Adipose tissue (tissue), 3 donors: ENCODE results near the gene ILDR2. TPM values are rescaled to one million over a fixed set of nuclear protein-coding genes. Genes with fewer than 3 reads are reported as not detected.

Experiments used
- H3K27ac ChIP-seq: one replicate; pipeline ENCODE4 v1.5.1; 2013; ENCODE audit warnings: low read depth, low read length
- WGBS, 3 donors: extraction: QIAGEN DNeasy Blood & Tissue Kit; methylation state at CpG; one replicate each; pipeline ENCODE4 v1.1.7; 2013; 5-methylcytosine and 5-hydroxymethylcytosine counted together
- polyA plus RNA-seq, 3 donors: library from polyadenylated mRNA; stranded (reverse); fragments of 200-250 nt; gene quantifications; one replicate each; pipeline ENCODE4 v1.2.3, GENCODE V29; 2013
- donor health status: healthy with polysubstance abuse.
- donor health status: Bipolar disorder and iron deficiency.
- donor health status: healthy.

ILDR2 gene
- polyA plus RNA-seq, 3 donors: 0.09 to 0.11 (median 0.10) TPM

DNA sequence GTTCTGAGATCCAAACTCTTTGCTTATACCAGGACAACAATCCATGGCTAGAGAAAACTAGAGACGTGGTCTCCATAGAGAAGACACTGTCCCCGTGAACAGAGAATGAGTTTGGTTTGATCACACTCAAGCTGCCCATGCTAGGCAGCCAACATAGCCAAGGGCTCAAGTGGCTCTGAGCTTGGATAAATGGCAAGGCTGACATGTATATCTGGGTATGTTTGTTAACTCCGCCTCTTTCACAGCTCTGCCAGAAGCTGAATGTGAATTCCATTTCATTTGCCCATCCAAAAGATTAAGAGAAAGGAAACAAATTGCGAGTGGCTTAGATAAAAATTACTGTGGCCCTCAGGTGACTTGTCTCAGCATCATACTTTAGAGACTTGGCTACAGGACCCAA lies 38.0 kb downstream of the ILDR2 start:
- WGBS, 3 donors: 64 to 93% (median 90%) methylated on average over 4 of the region's 4 CpGs
- H3K27ac ChIP-seq: no peak overlapping the region

DNA sequence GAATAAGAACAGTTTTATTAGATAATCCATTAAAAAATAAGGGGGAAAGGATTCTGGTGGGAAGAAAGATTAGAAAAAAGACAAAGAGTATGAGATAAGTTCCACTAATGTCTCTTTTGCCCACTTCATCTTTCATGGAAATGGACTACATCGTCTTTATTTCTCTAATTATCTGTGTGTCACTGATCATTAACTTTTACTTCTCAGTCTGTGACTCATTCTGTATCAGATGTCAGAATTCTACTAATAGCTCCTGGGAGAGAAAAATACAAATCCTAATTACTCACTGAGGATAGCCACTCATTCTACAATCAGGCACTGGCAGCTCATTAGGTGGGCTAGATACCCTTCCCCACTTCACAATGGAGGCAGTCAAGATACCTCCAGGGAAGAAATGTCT lies 41.7 kb downstream of the ILDR2 start:
- H3K27ac ChIP-seq: no peak overlapping the region
- WGBS, 3 donors: 49 to 83% (median 78%) methylated on average over 1 of the region's 1 CpG

DNA sequence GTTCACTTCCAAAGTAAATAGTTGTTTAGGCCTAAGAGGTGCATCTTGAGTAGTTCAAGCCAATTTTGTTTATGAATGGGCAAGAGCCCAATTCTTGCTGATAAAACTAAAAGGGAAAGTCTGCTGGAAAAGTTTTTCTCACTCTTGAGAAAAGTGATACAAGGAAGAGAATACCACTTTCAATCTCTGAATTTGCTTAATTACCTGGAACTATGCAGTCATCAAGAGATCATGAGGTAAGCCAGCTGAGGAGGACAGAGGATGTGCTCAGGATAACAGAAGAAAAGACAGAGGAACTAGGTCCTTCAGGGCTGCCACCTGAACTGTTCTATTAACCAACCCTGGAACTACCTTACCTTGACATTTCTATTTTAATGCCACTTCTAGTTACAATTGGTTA lies 42.2 kb downstream of the ILDR2 start:
- no peak overlapping the region for H3K27ac ChIP-seq

DNA sequence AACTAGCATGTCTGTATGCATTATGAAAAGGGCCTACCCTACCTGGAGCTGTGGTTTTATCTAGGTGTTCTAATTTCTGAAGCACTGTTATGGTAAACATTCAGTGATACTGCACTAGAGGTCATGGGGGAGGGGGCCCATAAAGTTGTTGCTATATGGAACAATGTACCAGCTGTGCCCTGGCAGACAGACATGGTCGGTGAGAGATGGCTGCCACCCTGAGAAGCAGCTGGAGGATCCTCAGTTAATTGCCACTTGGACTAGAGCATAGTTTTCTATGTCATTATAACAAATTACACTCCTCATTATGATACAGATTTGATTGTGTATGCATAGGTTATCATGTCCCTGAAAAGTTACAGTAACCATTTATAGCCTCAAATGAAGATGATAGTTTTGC lies 45.4 kb downstream of the ILDR2 start:
- WGBS, 3 donors: 81 to 91% (median 83%) methylated on average over 1 of the region's 1 CpG
- no peak overlapping the region for H3K27ac ChIP-seq

DNA sequence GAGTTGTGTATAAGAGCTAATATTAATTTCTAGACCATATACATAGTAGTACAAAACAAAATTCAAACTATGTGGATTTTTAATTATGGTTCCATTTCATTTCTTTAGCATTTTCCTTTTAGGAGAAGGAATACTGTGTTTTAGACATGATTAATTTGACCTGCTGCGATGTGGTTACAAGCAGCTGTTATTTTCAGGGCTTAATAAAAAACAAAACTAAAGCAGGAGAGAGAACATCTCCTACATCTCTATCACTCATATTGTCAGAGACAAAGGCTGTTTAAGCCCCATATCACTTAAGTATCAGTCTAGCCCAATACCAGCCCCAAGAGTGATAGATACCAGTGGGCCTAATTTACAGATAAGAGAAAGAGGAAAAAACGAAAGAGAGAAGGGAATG lies 47.6 kb downstream of the ILDR2 start:
- 66 to 91% (median 85%) methylated on average over 2 of the region's 2 CpGs for WGBS, 3 donors
- no peak overlapping the region for H3K27ac ChIP-seq

DNA sequence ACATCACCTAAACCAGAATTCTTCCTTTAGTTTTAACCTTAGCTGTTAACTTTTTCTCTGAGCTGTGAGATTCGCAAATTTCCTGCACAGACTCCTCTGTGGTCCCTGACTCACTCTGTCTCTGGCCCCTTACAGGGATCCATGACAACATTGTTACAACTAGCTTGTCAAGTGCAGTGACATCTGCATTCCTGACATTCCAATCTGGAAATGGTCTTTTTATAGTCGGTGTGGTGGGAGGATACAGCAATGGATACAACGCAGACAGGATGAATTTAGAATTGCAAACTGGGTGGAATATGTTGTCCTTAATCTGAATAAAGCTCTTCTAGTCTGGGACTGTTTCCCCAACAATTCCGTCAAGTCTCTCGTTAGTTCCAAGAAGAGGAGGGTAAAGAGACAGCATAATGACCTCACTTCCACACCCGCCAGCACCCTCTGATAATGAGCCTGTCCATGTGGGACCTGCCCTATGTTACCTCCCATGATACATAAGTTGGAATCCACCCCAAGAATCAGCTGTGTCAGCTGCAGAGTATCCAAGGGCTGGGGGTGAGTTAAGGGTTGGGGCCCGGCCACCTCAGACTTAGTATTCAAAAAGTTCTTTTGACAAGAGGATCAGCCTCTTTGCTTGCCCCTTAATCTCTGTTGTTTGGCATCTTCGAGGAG lies 49.4 kb downstream of the ILDR2 start:
- 64 to 71% (median 71%) methylated on average over 8 of the region's 8 CpGs for WGBS, 3 donors
- no peak overlapping the region for H3K27ac ChIP-seq

DNA sequence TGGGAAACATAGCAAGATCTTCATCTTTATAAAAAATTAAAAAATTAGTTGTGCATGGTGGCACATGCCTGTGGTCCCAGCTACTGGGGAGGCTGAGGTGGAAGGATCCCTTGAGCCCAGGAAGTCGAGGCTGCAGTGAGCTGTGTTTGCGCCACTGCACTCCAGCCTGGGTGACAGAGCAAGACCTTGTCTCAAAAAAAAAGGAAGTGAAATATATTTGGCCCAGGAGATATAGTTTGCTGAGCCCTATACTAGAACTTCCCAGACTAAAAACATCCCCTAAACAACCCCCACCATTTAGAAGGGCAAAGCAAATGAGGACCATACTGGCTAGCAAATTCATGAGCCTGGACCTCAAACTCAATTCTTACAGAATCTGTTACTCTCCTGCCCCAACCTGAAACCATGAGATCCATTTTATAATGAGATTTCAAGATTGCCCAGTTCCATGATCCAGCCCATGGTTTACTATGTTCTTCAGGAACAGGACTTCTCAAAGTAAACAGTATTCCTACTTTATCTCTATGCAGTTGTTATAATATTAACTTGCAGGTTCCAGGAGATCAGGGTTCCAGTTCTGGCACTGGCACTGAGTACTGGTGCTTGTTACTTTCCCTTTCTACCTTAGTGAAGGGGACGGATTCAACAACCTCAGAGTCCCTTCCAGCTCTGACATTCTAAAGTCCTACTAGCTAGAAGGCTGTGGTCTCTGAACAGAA lies 50.4 kb downstream of the ILDR2 start:
- WGBS, 3 donors: 65 to 88% (median 76%) methylated on average over 3 of the region's 3 CpGs
- H3K27ac ChIP-seq: no peak overlapping the region

DNA sequence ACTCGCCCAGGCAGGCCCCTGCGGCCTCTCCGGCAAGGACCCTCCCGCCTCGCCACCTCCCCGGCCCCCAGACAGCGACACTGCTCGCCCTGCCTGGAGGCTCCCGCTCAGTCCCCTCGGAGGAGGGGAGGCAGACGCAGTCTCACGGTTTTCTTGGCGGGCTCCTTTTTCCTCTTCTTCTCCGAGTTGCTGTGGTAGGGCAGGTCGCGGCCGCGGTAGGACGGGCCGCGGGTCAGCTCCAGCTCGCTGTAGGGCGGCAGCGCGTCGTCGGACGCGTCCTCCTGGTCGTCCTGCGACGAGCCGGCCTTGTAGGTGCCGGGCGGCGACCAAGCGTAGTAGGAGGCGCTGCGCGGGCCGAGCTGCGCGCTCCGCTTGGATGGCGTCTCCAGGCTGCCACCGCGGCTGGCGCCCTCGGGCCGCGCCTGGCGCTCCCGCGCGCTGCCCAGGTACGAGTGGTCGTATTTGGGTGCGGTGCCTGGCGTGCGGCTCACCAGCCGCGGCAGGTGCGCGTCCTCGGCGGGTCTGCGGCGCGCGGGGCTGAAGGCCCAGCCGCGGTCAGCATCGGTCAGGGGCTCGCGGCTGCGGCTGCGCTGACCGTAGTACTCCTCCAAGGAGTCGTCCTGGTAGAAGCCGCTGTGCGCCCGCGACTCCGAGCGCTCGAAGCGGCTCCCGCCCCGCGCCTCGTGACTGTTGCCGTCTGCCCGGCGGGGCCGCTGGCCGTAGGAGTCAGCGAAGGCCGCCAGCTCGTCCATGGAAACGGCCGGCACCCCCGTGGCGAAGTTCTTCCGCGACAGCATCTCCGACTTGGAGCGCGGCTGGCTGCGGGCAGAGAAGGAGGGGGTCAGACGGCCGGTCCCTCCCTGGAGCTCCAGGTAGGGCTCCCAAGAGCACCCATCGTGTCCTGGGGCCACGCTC lies 54.5 kb downstream of the ILDR2 start:
- H3K27ac ChIP-seq: no peak overlapping the region
- 4 to 9% (median 6%) methylated on average over 106 to 113 of the region's 113 CpGs for WGBS, 3 donors

DNA sequence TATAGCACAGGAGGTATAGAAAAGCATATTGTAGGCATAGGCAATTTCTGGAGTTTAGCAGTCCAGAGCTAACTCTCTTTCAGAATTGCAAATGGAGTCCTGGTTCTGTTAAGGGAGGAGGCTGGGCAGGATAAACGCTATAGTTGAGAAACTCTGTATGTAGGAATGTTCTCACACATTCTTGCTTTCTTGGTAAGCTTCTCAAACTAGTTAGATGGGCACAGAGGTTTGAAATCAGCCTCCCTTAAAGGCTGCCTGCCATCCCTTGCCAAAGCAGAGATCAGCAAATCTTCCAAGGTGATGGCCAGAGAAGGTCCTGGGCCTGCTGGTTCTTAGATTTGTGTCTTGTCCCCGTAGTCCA lies 56.4 kb downstream of the ILDR2 start:
- WGBS, 3 donors: 74 to 96% (median 95%) methylated on average over 2 of the region's 2 CpGs
- H3K27ac ChIP-seq: no peak overlapping the region

DNA sequence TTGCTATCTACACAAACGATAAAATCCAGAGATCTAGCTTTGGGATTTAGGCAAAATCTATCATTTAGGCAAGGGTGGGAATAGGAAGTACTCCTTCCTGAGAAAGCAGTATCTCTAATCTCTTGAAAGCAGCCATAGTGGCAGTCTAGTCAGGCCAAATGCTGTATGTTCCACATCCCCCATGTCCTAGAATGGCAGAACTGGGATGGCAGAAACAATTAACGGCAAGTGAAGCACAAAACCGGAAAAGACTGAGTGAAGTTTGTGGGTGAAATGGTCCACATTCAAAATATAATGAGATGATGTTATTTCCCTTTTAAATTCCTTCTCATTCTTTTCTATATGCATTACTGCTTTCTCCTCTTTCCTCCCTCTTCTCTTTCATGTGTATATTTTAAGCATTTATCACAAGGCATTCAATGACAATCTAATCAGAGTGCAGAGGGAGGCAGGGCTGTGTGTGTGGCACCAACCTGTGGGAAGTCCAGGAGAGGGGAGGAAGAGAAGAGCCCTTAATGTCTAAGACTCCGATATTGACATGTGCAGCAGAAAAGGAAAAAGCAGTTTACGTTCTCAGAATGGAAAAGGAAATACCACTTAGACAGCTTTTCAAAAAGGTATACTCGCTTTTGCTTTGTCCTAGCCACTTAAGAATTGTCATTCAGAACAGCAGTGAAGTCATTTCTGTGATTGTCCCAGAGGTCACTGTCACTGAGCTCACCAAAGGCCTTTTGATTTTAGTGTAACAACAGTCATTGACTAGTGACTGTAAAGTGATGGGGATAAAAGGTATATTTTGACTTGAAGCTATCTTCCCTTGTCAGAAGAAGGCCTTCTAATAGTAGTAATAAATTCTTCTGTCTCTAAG lies 57.0 kb downstream of the ILDR2 start:
- WGBS, 3 donors: 84 to 85% (median 84%) methylated on average over 6 of the region's 6 CpGs

DNA sequence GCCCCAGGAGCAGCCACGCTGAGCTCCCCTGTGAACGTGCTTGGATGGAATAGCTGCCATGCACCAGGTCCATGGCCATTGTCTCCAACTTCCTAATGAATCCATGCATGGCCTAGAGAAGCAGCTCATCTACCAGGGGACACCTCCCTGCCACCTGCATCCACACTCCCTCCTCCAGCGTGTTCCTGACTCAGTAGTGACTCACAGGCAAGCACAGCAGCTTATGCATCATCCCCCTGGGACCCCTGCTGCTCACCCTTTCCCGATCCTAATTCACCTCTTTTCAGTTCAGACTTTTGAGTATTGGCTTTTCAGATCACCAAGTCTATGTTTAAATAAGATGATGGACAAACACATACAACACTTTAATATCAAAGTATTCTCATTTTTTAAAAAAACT lies 59.4 kb downstream of the ILDR2 start:
- no peak overlapping the region for H3K27ac ChIP-seq
- WGBS, 3 donors: 84 to 89% (median 86%) methylated on average over 4 of the region's 4 CpGs

More for the DNA sequence above, 57.0 kb downstream of the ILDR2 start:
- no peak overlapping the region for H3K27ac ChIP-seq

DNA sequence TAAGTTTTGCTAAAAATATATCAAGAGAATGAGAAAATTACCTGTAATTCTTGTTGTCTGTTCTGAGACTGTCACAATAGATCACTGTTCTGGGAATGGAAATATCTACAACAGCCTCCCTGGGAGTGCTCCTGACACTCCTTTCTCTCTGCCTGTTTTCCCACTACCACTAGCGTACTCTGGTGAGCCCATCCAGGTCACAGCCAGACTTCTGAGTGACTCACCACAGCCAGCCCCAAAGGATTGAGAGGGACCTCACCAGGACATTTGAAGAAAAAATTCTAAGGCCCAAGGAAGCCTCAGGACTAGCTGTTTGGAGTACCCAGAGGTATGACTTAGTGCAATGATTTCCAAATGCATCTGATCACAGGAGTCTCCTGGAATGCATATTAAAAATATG lies 60.3 kb downstream of the ILDR2 start:
- H3K27ac ChIP-seq: no peak overlapping the region
- WGBS, 3 donors: 79 to 100% (median 92%) methylated on average over 1 of the region's 1 CpG

DNA sequence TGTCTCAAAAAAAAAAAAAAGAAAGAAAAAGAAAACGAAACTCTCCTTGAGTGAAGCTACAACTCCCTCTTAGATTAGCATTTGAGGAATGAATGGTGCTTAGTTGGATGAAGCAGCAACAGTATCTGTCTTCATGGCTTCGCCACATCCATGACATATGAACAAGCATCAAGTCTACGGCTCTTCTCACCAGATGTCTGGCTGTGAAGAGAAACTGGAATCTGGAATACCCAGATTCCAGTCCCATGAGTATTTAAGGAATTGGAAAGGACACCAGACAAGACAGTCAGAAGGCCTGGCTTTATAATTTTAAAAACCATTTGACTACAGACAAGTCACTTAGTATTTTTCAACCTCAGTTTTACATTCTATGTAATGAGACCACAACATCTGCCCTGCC lies 61.2 kb downstream of the ILDR2 start:
- H3K27ac ChIP-seq: no peak overlapping the region
- WGBS, 3 donors: 77 to 85% (median 80%) methylated on average over 3 of the region's 3 CpGs

DNA sequence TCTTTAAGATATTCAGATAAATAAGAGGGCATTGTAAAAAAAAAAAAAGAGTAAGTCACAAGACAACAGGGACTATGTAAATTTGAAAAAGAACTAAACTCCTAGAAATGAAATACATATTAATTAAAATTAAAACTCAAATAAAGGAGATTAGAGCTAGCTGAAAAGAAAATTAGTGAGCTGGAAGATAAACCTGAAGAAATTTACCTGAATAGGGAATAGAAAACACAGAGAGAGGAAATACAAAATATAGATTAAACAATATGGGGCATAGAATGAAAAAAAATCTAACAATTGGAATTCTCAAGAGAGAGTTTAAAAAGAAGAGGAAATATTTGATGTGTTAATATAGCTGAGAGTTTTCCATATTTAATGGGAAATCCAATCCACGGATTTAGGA lies 63.7 kb downstream of the ILDR2 start:
- no peak overlapping the region for H3K27ac ChIP-seq
- whole genome bisulfite sequencing, 3 donors: 87 to 97% (median 90%) methylated on average over 1 of the region's 1 CpG

DNA sequence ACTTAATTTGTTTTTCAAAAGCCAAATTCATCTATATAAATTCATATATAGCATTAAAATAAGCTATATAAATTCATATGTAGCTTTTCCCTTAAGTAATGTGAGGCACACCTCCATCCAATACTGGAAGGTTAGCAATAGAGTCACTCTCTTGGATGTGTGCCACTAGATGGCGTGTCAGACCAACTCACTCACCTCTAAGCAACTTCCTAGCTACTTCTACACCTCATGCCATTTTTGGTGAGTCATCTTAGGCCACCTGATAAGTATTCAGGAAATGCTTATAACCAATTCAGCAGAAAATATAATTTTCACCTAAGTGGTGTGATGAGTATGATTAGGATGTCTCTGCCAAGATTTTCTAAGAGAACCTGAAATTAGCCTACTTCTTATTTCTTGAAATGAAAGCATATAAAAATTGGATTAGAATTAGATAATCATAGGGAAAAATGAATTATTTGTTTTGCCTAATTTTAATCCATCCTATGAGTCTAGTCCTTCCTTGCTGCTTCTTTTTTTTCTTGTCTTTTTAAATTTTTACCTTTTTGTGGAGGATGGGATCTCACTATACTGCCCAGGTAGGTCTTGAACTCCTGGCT lies 64.8 kb downstream of the ILDR2 start:
- no peak overlapping the region for H3K27ac ChIP-seq
- 0 to 2% (median 1%) methylated on average over 1 of the region's 1 CpG for WGBS, 3 donors

DNA sequence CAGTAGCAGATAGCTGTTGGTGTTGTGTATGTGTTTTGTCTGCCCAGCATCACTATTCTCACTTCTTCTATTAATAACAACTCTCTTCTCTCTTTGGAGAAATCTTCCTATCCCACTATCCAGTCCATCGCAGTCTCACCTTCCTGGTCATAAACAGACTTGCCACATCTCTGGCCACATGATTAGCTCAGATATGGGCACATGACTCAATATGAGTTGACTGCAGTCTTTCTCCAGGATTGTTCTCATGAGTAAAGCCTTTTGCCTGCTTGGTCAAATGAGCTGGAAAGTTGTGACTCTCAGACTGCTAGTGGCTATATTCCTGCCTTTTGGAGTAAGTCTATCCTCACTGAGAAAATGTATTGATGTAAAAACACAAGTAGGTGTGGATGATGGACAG lies 66.4 kb downstream of the ILDR2 start:
- H3K27ac ChIP-seq: no peak overlapping the region
- WGBS, 3 donors: 88 to 93% (median 90%) methylated on average over 1 of the region's 1 CpG

DNA sequence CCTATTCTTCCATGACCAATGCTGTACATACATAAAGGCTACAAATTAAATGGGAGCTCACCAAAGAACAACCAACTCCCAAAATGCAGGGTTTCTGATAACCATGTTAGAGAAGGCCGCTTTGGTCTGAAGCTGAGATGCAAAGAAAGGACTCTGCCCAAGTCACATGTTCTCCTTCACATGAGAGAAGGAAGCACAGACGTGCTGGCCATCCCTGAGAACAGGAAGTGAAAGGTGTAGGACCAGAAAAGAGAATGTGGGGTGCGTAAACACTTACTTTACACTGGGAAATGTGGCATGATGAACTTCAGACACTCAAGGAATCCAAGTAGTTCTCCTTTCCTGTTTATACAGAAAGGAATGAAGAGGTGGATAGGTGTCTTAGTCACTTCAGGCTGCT lies 67.6 kb downstream of the ILDR2 start:
- no peak overlapping the region for H3K27ac ChIP-seq
- WGBS, 3 donors: 70 to 73% (median 71%) methylated on average over 3 of the region's 3 CpGs

DNA sequence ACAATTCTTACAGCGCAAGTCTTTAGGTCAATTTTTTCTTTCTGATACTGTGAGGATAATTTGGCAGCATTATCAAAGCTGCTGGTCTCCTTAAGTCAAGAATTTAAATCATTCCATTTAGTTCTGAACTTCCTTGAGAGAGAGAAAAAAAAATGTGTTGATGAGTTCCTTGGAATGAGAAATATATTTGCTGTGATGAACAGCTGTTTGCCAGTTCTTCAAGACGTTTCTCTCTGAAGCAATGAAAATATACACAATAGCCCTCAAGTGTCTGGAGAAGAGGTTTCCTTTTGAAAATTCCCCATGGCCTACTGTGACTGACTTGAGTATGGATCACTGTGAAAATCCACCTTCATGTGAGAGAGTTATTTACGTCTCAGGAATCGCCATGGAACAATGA lies 68.3 kb downstream of the ILDR2 start:
- WGBS, 3 donors: 80 to 83% (median 81%) methylated on average over 4 of the region's 4 CpGs

More for the DNA sequence above, 68.3 kb downstream of the ILDR2 start:
- H3K27ac ChIP-seq: no peak overlapping the region
